ENCODE data around the gene ARAF.
A peak's percentile ranks its signal among the peaks of the same experiment; 100 is the strongest.

The ARAF gene

GRCh38 chrX:47563801-47564315, 2.9 kb downstream of the ARAF start:
- no peaks in the 10 kb centered on the region; the same call in 1 of the 2 replicates for H3K27me3 ChIP-seq
- H3K4me3 ChIP-seq: no peak overlapping the region
- H4K20me1 ChIP-seq: peaks cover 66% of the 10 kb centered on the region
- H3K36me3 ChIP-seq: peaks cover 30% of the 10 kb centered on the region
- peaks cover 46% of the 10 kb centered on the region for H3K4me1 ChIP-seq
- H3K4me2 ChIP-seq: no peak overlapping the region
- TF ChIP-seq Cebpa-rat (IDR thresholded peaks at IDR 0.05): no peak
- H3K9ac ChIP-seq: no peak overlapping the region
- H3K27ac ChIP-seq: no peak overlapping the region
- H3K9me3 ChIP-seq: no peaks in the 10 kb centered on the region

GRCh38 chrX:47564438-47565085, 3.6 kb downstream of the ARAF start:
- H3K4me2 ChIP-seq: no peak overlapping the region
- H3K36me3 ChIP-seq: peaks cover 37% of the 10 kb centered on the region
- peaks cover 66% of the 10 kb centered on the region for H4K20me1 ChIP-seq
- no peaks in the 10 kb centered on the region for H3K9me3 ChIP-seq
- no peak overlapping the region for H3K9ac ChIP-seq
- H3K27me3 ChIP-seq: no peaks in the 10 kb centered on the region; the same call in 1 of the 2 replicates
- no peak overlapping the region for H3K4me3 ChIP-seq
- H3K27ac ChIP-seq: no peak overlapping the region
- H3K4me1 ChIP-seq: peaks cover 46% of the 10 kb centered on the region
- TF ChIP-seq Cebpa-rat (IDR thresholded peaks at IDR 0.05): no peak

- Histone ChIP-seq H4K20me1 (peaks cover 61% of the 10 kb centered on the region), H3K36me3 (peaks cover 58% of the 10 kb centered on the region), H3K27ac (peak overlapping the region; percentile 48; the same call in 1 of the 2 replicates), H3K4me3 (no peak overlapping the region), H3K4me2 (peak overlapping the region; percentile 70), H3K9me3 (no peaks in the 10 kb centered on the region; the same call in 1 of the 2 replicates), H3K9ac (no peak overlapping the region), H3K4me1 (peaks cover 49% of the 10 kb centered on the region), H3K27me3 (no peaks in the 10 kb centered on the region; the same call in none of the 2 replicates)
- TF ChIP-seq Cebpa-rat (IDR thresholded peaks at IDR 0.05): no peak
Observed at GRCh38 chrX:47566841-47567240, 5.8 kb downstream of the ARAF start.

- Histone ChIP-seq H3K36me3 (peaks cover 50% of the 10 kb centered on the region), H3K9me3 (peaks cover 8% of the 10 kb centered on the region; the same call in 1 of the 2 replicates), H3K4me1 (peaks cover 54% of the 10 kb centered on the region), H3K4me2 (no peak overlapping the region), H3K9ac (no peak overlapping the region), H3K4me3 (no peak overlapping the region), H3K27ac (no peak overlapping the region), H3K27me3 (no peaks in the 10 kb centered on the region; the same call in none of the 2 replicates), H4K20me1 (peaks cover 42% of the 10 kb centered on the region)
- no peak for TF ChIP-seq Cebpa-rat (IDR thresholded peaks at IDR 0.05)
Observed at GRCh38 chrX:47568656-47569295, 7.8 kb downstream of the ARAF start.

DNA sequence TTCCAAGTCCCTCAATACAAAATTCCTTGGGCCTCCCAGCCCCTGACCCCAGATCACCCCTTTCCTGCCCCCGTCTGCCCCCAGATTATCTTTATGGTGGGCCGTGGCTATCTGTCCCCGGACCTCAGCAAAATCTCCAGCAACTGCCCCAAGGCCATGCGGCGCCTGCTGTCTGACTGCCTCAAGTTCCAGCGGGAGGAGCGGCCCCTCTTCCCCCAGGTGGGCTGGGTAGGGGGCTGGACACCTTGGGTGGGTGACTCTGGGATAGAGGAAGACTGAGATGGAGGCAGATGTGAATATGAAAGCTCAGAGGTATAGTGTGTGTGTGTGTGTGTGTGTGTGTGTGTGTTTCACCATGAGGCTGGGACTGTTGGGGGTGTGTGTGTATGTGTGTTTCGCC, 9.8 kb downstream of the ARAF start:
- H3K4me3 ChIP-seq: no peak overlapping the region
- H3K27me3 ChIP-seq: no peaks in the 10 kb centered on the region; the same call in none of the 2 replicates
- H3K9ac ChIP-seq: no peak overlapping the region
- peaks cover 8% of the 10 kb centered on the region; the same call in 1 of the 2 replicates for H3K9me3 ChIP-seq
- peaks cover 64% of the 10 kb centered on the region for H3K4me1 ChIP-seq
- peaks cover 35% of the 10 kb centered on the region for H3K36me3 ChIP-seq
- H3K4me2 ChIP-seq: no peak overlapping the region
- no peak for TF ChIP-seq Cebpa-rat (IDR thresholded peaks at IDR 0.05)
- H4K20me1 ChIP-seq: peaks cover 25% of the 10 kb centered on the region
- no peak overlapping the region for H3K27ac ChIP-seq

GRCh38 chrX:47571215-47571614, 10.2 kb downstream of the ARAF start:
- Histone ChIP-seq H4K20me1 (peaks cover 24% of the 10 kb centered on the region), H3K9me3 (peaks cover 8% of the 10 kb centered on the region; the same call in 1 of the 2 replicates), H3K27me3 (no peaks in the 10 kb centered on the region; the same call in none of the 2 replicates), H3K4me3 (no peak overlapping the region), H3K4me1 (peaks cover 64% of the 10 kb centered on the region), H3K36me3 (peaks cover 35% of the 10 kb centered on the region), H3K27ac (no peak overlapping the region), H3K9ac (no peak overlapping the region), H3K4me2 (no peak overlapping the region)
- TF ChIP-seq Cebpa-rat (IDR thresholded peaks at IDR 0.05): no peak

DNA sequence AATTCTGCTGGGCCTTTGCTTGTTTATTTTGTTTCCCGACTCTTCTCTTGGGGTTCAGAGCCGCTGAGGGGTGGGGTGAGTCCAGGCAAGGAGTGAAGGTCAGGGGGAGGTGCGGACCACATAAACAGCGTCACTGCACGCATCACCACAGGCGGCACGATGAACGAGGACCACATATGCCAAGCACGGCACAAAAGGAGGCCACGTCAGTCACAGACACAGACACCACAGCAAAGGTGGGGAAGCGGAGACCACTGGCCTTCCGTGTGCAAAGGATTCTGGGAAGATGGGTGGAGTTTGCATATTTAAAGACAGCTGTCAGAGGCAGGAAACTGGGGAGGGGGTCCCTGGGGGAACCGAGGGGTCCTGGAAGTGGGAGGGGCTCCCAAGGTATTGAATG, 10.9 kb downstream of the ARAF start:
- Histone ChIP-seq H3K9me3 (peaks cover 8% of the 10 kb centered on the region; the same call in 1 of the 2 replicates), H3K9ac (no peak overlapping the region), H3K36me3 (peaks cover 35% of the 10 kb centered on the region), H4K20me1 (peaks cover 17% of the 10 kb centered on the region), H3K4me2 (peak overlapping the region; percentile 78), H3K4me3 (no peak overlapping the region), H3K4me1 (peaks cover 57% of the 10 kb centered on the region), H3K27ac (no peak overlapping the region), H3K27me3 (no peaks in the 10 kb centered on the region; the same call in none of the 2 replicates)
- no peak for TF ChIP-seq Cebpa-rat (IDR thresholded peaks at IDR 0.05)

DNA sequence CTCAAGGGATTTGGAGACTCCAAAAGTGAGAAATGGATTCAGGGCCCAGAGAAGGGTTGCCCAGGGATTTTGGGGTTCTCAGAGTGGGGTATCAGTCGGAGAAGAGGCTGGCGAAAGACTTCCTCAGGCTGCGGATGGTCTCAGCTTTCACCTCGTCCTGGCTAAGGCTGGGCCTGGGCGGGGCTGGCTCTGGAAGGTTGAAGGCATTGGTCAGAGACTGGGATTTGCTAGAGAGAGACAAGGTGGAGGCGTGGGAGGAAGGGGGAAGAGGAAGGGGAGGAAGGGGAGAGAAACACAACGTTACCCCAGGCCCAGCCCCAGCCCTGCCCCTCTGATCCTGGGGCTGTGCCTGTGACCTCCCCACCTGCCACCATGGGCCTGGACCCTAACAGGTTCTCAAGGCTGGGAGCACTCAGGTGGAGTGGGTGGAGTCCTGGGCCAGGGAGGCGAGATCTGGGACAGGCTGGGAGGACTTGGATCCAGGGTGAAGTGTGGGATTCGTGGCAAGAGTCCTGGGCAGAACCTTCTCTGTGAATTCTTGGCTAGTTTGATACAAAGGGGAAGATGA, 11.9 kb downstream of the ARAF start:
- TF ChIP-seq Cebpa-rat (IDR thresholded peaks at IDR 0.05): no peak
- Histone ChIP-seq H3K27ac (no peak overlapping the region), H3K4me3 (no peak overlapping the region), H3K4me2 (peak overlapping the region; percentile 78), H3K4me1 (peaks cover 48% of the 10 kb centered on the region), H3K9me3 (peaks cover 8% of the 10 kb centered on the region; the same call in 1 of the 2 replicates), H4K20me1 (peaks cover 8% of the 10 kb centered on the region), H3K36me3 (peaks cover 35% of the 10 kb centered on the region), H3K27me3 (no peaks in the 10 kb centered on the region; the same call in none of the 2 replicates), H3K9ac (no peak overlapping the region)

DNA sequence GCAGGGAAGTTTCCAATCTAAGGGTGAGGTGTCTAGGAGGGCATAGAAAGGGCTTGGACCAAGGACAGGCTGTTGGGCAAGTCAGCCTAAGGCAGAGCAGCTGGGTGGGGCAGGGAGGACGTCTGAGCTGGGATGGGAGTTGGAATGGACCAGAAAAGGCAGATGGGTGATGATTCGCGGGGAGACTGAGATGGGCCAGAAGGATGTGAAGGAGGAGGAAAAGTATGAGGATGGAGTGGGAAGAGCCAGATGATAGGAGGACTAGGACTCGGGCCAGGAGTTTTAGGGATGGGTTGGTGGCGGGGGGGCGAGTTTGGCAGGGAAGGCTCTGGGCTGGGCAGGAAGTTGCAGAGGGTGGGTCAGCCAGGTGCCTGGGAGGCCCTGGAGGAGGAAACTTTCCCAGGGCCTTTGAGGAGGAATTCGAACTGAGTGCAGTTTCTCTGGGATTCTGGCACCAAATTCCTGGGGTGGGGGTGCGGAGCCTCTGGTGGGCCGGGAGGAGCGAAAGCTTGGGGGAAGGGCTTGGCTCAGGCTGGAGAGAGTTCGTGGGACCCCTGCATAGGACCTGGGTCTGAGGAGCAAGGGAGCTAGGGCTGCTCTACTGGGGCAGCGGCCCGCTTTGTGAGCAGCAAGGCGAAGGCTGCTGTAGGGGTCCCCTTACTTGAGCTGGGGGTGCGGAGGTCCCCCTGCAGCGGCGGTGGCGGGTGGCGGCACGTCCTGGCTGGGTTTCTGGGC, 12.5 kb downstream of the ARAF start:
- no peaks in the 10 kb centered on the region; the same call in none of the 2 replicates for H3K27me3 ChIP-seq
- peak overlapping the region; percentile 78 for H3K4me2 ChIP-seq
- H3K27ac ChIP-seq: peak overlapping the region; percentile 89
- H3K9me3 ChIP-seq: peaks cover 8% of the 10 kb centered on the region; the same call in 1 of the 2 replicates
- H3K4me3 ChIP-seq: peak overlapping the region; percentile 61
- H3K9ac ChIP-seq: peak overlapping the region; percentile 73
- no peak for TF ChIP-seq Cebpa-rat (IDR thresholded peaks at IDR 0.05)
- H3K36me3 ChIP-seq: peaks cover 31% of the 10 kb centered on the region
- peaks cover 1% of the 10 kb centered on the region for H4K20me1 ChIP-seq
- H3K4me1 ChIP-seq: peaks cover 51% of the 10 kb centered on the region
